Measurements from ENCODE around the gene ABLIM3. TPM values are rescaled to one million over a fixed set of nuclear protein-coding genes. Genes with fewer than 3 reads are reported as not detected.

The ABLIM3 gene
- total and polyA plus RNA-seq, 2 experiments from 2014 or later, result 7.3 to 7.8 TPM

DNA sequence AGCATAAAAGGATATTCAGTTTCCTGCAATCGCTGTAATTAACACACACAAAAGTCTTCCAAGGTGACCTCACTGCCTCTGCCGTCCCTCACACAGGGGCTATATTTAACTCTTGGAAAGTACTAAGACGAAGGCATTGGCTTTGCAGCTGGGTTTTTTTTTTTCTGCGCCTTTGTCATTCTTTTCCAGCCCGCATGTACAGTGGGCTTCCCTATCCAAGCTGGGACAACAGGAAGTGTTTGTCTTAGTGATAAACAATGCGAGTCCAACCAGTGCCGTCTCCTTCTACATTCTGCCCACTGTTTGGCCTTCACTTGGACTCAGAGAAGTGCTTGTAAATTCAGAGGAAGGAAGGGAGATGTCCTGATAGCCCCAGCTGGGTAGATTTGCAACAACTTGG, 148.0 kb downstream of the ABLIM3 start:
- H3K36me3 ChIP-seq (replicated peaks; ENCODE audit: insufficient read depth, low read depth), result no peaks in the 10 kb centered on the region
- H3K4me2 ChIP-seq, result no peak overlapping the region
- H3K27me3 ChIP-seq, result no peaks in the 10 kb centered on the region
- H3K9me2 ChIP-seq (replicated peaks; ENCODE audit: insufficient read depth), result no peaks in the 10 kb centered on the region
- H3K27ac ChIP-seq, result no peak overlapping the region
- no peaks in the 10 kb centered on the region for H4K20me1 ChIP-seq (ENCODE audit: insufficient read depth, poor library complexity, severe bottlenecking)
- no peak overlapping the region for H2AFZ ChIP-seq
- WGBS (ENCODE audit: low lambda C conversion rate, missing lambda C conversion rate), result 43% methylated on average over 7 of the region's 7 CpGs
- no peaks in the 10 kb centered on the region for H3K79me2 ChIP-seq
- H3K9me3 ChIP-seq (ENCODE audit: low read depth), result no peaks in the 10 kb centered on the region
- no peak overlapping the region for H3K4me3 ChIP-seq
- no peak for TF ChIP-seq EZH2 (IDR thresholded peaks at IDR 0.05; ENCODE audit: borderline replicate concordance)
- no peak for DNase-seq (ENCODE audit: low spot score)
- H3K4me1 ChIP-seq (ENCODE audit: insufficient read depth), result no peaks in the 10 kb centered on the region

DNA sequence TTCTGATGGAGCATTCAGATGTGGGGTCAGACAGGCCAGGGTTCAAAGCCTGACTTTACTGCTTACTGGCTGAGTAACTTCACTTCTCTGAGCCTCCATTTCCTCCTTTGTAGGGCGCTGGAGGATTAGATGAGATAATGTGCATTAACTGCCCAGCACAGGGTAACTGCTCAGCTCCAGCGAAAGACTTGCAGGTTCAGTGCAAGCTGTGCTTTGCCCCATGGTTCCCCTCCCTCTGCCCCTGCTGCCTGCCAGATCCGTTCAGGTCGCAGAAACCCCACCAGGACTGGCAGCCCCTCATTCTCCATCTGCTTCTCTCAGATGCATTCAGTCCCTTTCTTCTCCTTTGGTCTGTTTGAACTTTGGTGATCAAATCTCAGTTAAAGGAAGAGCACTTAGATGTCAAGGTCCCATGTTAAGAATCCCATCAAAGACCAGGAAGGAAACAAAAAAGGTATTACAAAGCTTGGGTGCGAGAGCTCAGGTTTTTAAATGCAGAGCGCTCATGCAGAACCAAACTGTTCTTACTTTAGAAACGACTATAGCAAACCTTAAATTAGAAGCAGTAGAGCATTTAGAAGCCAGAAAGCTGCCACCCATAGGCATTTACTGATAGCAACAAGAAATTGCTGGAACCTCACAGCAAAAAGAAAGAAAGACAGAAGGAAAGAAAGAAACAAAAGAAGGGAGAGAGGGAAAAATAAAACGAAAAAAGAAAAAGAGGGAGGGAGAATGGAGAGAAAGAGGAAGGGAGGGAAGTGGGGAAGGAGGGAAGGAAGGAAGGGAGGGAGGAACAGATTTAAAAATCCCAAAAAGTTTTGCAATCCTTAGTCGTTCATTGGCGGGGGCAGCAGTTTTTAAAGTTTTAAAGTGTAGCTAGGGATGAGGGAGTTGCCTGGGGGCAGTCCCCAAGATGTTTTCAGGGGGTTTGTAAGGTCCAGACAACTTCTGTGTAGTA, 153.9 kb downstream of the ABLIM3 start:
- no peaks in the 10 kb centered on the region for H3K9me2 ChIP-seq (replicated peaks; ENCODE audit: insufficient read depth)
- peaks cover 13% of the 10 kb centered on the region for H3K4me1 ChIP-seq (ENCODE audit: insufficient read depth)
- H3K4me3 ChIP-seq, result no peak overlapping the region
- no peaks in the 10 kb centered on the region for H3K27me3 ChIP-seq
- no peaks in the 10 kb centered on the region for H3K36me3 ChIP-seq (replicated peaks; ENCODE audit: insufficient read depth, low read depth)
- no peak for DNase-seq (ENCODE audit: low spot score)
- no peak for TF ChIP-seq EZH2phosphoT487 (IDR thresholded peaks at IDR 0.05; ENCODE audit: low read depth, severe bottlenecking, unreplicated experiment)
- TF ChIP-seq, protein P1, sequence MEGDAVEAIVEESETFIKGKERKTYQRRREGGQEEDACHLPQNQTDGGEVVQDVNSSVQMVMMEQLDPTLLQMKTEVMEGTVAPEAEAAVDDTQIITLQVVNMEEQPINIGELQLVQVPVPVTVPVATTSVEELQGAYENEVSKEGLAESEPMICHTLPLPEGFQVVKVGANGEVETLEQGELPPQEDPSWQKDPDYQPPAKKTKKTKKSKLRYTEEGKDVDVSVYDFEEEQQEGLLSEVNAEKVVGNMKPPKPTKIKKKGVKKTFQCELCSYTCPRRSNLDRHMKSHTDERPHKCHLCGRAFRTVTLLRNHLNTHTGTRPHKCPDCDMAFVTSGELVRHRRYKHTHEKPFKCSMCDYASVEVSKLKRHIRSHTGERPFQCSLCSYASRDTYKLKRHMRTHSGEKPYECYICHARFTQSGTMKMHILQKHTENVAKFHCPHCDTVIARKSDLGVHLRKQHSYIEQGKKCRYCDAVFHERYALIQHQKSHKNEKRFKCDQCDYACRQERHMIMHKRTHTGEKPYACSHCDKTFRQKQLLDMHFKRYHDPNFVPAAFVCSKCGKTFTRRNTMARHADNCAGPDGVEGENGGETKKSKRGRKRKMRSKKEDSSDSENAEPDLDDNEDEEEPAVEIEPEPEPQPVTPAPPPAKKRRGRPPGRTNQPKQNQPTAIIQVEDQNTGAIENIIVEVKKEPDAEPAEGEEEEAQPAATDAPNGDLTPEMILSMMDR (IDR thresholded peaks at IDR 0.05; ENCODE audit: poor library complexity), result no peak
- no peak for TF ChIP-seq EZH2 (IDR thresholded peaks at IDR 0.05; ENCODE audit: borderline replicate concordance)
- H3K79me2 ChIP-seq, result no peaks in the 10 kb centered on the region
- H3K4me2 ChIP-seq, result no peak overlapping the region
- no peaks in the 10 kb centered on the region for H4K20me1 ChIP-seq (ENCODE audit: insufficient read depth, poor library complexity, severe bottlenecking)
- no peak overlapping the region for H3K27ac ChIP-seq
- H3K9me3 ChIP-seq (ENCODE audit: low read depth), result no peaks in the 10 kb centered on the region
- WGBS (ENCODE audit: low lambda C conversion rate, missing lambda C conversion rate), result 66% methylated on average over 10 of the region's 10 CpGs
- no peak overlapping the region for H2AFZ ChIP-seq

DNA sequence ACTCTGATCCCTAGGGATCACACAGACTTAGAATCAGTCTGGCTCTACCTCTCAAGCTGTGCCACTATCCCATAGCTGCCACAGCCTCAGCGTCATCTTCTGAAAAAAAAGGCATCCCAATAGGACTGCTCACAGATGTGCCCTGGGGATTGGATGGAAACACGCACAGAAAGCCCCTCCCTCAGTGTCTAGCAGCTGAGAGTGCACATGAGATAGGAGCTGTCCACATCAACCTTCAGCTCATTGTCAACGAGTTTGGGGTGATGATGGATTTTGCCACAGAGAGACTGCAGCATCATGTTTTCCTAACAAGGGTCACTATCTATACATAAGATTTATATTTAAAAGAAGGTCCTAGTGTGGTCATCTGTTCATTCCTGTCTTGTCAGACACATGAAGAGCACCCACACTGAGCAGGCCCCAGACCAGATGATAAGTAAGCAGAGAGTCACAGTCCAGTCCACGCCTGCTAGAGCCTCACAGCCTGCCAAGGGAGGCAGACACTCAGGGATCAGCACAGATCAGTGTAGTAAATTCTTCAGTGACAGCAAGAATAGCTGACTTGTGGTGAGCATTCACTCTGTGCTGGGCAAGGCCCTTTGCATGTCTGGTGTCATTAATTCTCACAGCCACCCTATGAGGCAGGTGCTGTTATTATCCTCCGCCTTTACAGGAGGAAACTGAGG, 156.2 kb downstream of the ABLIM3 start:
- no peak overlapping the region for H2AFZ ChIP-seq
- H3K27me3 ChIP-seq, result no peaks in the 10 kb centered on the region
- 75% methylated on average over 5 of the region's 5 CpGs for WGBS (ENCODE audit: low lambda C conversion rate, missing lambda C conversion rate)
- H4K20me1 ChIP-seq (ENCODE audit: insufficient read depth, poor library complexity, severe bottlenecking), result no peaks in the 10 kb centered on the region
- no peaks in the 10 kb centered on the region for H3K9me2 ChIP-seq (replicated peaks; ENCODE audit: insufficient read depth)
- no peaks in the 10 kb centered on the region for H3K36me3 ChIP-seq (replicated peaks; ENCODE audit: insufficient read depth, low read depth)
- H3K4me3 ChIP-seq, result no peak overlapping the region
- no peak overlapping the region for H3K4me2 ChIP-seq
- no peaks in the 10 kb centered on the region for H3K9me3 ChIP-seq (ENCODE audit: low read depth)
- peak overlapping the region; percentile 20 for H3K27ac ChIP-seq
- peak; percentile 25 for DNase-seq (ENCODE audit: low spot score)
- peaks cover 13% of the 10 kb centered on the region for H3K4me1 ChIP-seq (ENCODE audit: insufficient read depth)
- no peaks in the 10 kb centered on the region for H3K79me2 ChIP-seq
- no peak for TF ChIP-seq EZH2phosphoT487 (IDR thresholded peaks at IDR 0.05; ENCODE audit: low read depth, severe bottlenecking, unreplicated experiment)
- TF ChIP-seq, protein P1 (IDR thresholded peaks at IDR 0.05; ENCODE audit: poor library complexity), result no peak
- TF ChIP-seq EZH2 (IDR thresholded peaks at IDR 0.05; ENCODE audit: borderline replicate concordance), result no peak

DNA sequence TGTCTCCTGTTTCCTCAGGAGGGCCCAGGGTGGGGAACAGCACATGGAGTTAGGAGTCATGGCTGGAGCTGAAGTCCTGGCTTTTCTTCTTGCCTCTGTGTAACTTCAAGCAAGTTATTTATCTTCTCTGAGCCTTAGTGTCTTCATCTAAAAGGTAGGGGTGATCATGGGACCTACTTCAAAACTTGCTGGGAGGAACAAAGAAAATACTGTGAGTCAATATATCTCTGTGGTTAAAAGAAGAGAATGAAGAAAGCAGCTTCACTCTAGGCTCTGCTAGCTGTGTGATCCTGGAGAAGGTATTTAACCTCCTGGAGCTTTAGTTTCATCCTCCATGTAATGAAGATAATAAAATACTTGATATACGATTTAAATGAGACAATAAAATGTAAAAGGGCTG, 156.9 kb downstream of the ABLIM3 start:
- no peak overlapping the region for H3K4me2 ChIP-seq
- no peaks in the 10 kb centered on the region for H3K9me2 ChIP-seq (replicated peaks; ENCODE audit: insufficient read depth)
- H3K27me3 ChIP-seq, result no peaks in the 10 kb centered on the region
- H3K79me2 ChIP-seq, result no peaks in the 10 kb centered on the region
- no peaks in the 10 kb centered on the region for H4K20me1 ChIP-seq (ENCODE audit: insufficient read depth, poor library complexity, severe bottlenecking)
- TF ChIP-seq, protein P1 (IDR thresholded peaks at IDR 0.05; ENCODE audit: poor library complexity), result no peak
- TF ChIP-seq EZH2 (IDR thresholded peaks at IDR 0.05; ENCODE audit: borderline replicate concordance), result no peak
- no peak for TF ChIP-seq EZH2phosphoT487 (IDR thresholded peaks at IDR 0.05; ENCODE audit: low read depth, severe bottlenecking, unreplicated experiment)
- H3K4me3 ChIP-seq, result no peak overlapping the region
- no peaks in the 10 kb centered on the region for H3K36me3 ChIP-seq (replicated peaks; ENCODE audit: insufficient read depth, low read depth)
- peak overlapping the region; percentile 4 for H3K27ac ChIP-seq
- H3K4me1 ChIP-seq (ENCODE audit: insufficient read depth), result peaks cover 13% of the 10 kb centered on the region
- no peak for DNase-seq (ENCODE audit: low spot score)
- H2AFZ ChIP-seq, result no peak overlapping the region
- no peaks in the 10 kb centered on the region for H3K9me3 ChIP-seq (ENCODE audit: low read depth)
- 41% methylated on average over 1 of the region's 1 CpG for WGBS (ENCODE audit: low lambda C conversion rate, missing lambda C conversion rate)

All from hepatocyte (in vitro differentiated cells).